HG03378 (cell line): ENCODE results near the gene C12orf57.

ENCODE experiments used
- ATAC-seq: cut with Tn5 transposase; IDR thresholded peaks from one replicate; pipeline ENCODE4 v1.9.1; 2021; ENCODE audit warnings: mild to moderate bottlenecking, moderate library complexity; ENCODE audit not compliant: unreplicated experiment

Gene C12orf57

DNA sequence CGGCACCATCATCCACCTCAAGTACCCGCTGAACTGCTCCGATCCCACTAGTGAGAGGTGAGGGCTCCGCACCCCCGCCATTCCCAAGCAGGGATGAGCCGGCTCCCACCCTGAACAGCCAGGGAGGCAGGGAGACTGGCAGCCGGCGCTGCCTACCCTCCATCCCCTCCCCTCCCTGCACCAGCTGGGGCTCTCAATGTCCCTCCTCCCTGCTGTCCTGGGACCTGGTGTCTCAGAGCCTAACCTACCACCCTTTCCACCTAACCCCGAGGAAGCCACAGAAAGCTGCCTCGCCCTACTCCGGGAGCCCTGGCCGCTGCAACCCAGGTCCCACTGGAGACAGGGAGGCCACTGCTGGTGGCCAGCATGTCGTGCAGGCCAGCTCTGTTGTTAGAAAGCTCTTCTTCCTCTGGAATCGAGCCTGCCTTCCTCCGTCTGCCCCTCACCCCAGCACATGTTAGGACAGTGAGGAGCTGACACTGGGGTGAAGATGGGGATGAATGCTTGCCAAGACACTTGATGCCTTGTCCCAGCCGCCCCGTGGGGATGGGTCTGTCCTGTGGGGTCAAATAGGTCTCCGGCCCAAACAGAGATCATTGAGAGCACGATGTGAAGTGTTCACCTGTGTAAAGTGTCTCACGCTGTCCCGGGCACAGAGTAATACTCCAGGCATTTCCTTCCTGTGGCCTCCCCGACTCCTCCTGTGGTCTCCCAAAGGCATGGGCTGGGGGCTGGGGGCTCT lies 8.5 kb downstream of the C12orf57 start:
- no peak for ATAC-seq

DNA sequence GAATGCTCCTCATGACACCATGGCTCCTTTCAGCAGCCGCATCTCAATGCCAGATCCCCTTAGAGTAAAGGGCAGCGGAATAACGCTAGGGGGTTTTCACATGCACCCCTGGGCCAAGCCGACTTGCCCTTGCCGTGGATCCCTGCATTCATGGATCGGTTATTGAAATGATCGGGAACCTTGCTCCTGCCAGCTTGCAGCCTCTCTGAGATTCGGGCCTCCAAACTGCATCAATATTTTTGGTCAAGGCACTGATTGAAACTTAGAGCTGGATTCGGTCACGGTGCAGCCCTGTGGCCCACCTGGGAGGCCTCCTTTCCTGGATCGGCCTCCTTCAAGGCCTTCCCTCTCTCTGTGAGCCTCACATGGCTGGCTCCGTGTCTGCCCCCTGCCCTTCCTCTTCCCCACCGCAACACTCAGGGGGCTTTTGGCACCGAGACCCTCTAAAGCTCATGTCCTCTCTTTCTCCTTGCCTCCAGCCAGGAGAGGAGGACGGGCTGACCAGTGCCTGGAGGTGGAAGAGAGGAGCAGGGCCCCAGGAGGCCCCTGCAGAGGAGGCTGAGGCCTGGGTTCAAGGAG lies 9.1 kb downstream of the C12orf57 start:
- no peak for ATAC-seq

DNA sequence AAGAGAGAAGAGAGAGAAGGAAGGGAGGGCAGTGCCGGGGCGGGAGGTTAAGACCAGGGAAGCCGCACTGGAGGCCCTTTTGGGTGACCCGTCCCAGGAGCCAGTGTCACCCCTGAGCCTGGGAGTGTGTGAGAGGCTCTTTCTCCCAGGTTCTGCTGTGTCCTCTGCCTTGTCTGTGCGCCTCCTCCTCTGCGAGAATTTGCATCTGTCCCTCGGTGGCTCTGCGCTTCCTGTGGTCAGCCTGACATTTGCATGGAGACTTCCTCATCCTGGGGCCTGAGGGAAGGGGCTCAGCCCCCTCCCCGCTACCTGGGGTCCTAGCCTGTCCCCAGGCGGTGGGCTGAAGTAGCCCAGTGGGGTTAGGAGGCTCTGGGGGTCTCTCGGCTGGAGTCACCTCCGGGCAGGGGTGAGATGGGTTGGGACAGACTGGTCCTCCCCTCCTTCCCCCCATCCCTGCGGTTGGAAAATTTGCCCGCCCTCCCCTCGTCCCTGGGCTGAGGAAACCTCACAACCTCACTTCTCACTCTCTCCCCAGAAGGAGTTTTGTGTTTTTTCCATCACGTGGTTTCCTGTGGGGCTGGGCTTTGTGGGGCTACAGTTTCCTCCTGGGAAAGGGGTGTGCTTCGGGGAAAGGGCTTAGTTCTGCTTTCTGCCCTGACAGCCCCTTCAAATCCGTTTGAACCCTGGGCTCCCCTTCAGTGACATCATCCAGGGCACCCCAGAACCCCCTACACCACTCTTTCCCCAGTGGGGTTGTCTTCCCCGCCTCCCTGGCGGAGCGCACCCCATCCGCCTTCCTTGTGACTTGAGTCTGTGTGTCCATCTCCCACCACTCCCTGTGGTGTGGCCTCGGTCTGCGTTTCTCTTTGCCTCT lies 9.9 kb downstream of the C12orf57 start:
- ATAC-seq: peak; percentile 40

DNA sequence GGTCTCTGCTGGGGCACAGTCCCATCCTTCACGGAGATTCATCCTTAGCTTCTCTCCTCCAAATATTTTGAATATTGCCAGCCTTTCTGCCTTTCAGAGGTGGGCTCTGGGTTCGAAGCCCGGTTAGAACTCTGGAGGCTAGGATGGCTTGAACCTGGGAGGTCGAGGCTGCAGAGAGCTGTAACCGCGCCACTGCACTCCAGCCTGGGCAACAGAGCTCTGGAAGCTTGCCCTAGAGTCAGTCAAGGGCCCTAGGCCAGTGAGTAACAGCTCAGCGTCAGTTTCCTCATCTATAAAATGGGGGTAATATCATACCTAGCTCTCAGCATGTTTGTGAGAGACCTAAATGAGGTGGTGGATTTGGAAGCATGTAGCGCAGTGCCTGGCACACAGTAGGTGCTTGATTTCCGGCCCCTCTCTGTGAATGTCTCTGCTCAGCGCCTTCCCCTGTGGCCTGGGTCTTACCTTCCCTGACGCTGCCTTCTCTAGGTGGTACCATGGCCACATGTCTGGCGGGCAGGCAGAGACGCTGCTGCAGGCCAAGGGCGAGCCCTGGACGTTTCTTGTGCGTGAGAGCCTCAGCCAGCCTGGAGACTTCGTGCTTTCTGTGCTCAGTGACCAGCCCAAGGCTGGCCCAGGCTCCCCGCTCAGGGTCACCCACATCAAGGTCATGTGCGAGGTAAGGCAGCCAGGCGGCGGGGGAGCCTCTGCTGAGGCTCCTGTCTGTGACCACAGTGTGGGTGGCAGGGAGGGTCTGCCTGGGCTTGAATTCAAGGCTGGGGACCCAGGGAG lies 10.7 kb downstream of the C12orf57 start:
- no peak for ATAC-seq

DNA sequence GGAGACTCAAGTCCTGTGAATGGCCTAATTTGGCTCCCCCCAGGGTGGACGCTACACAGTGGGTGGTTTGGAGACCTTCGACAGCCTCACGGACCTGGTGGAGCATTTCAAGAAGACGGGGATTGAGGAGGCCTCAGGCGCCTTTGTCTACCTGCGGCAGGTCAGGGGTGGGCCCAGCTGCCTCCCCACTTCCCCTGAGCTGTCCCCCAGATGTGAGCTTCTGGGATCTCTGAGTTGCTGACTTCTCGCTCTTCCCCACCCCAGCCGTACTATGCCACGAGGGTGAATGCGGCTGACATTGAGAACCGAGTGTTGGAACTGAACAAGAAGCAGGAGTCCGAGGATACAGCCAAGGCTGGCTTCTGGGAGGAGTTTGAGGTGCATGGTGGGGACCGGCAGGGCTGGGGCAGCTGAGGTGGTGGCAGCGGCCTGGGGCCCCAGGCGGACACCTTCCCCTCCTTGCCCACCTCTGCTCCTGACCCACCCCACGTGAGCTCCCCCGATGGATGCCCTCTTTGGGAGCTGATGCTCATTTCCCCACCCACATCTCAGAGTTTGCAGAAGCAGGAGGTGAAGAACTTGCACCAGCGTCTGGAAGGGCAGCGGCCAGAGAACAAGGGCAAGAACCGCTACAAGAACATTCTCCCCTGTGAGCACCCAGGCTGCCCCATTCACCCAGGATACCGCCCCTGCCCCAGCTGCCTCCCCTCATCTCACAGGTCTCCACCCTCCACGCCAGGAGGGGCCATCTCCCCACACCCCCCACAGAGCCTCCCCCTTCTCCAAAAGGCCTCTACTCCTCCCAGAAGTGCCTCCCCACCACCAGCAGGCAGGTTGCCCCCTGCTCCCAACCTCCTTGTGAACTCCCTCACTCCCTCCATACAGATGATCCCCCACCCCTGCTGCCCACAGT lies 11.5 kb downstream of the C12orf57 start:
- ATAC-seq: no peak

DNA sequence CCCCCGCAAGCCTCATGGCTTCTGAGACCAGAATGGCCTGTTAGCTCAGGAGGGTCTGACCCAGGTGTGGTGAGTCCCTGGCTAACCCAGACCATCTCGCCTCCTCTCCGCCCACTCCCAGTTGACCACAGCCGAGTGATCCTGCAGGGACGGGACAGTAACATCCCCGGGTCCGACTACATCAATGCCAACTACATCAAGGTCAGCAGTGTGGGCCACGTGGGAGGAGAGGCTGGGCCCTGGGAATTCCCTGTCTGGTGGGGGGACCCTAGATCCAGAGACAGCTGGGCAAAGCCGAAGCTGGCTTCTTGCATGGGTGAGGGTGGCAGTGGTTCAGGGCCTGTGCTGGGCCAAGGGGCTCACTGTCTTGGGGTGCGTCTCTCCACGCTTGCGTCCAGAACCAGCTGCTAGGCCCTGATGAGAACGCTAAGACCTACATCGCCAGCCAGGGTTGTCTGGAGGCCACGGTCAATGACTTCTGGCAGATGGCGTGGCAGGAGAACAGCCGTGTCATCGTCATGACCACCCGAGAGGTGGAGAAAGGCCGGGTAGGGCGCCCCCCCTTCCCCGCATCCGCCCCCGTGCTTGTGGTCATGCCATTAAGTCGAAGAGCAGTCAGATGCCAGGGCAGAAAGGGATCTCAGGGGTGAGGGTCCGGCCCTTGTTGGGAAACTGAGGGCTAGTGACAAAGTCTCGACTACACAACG lies 12.4 kb downstream of the C12orf57 start:
- no peak for ATAC-seq

DNA sequence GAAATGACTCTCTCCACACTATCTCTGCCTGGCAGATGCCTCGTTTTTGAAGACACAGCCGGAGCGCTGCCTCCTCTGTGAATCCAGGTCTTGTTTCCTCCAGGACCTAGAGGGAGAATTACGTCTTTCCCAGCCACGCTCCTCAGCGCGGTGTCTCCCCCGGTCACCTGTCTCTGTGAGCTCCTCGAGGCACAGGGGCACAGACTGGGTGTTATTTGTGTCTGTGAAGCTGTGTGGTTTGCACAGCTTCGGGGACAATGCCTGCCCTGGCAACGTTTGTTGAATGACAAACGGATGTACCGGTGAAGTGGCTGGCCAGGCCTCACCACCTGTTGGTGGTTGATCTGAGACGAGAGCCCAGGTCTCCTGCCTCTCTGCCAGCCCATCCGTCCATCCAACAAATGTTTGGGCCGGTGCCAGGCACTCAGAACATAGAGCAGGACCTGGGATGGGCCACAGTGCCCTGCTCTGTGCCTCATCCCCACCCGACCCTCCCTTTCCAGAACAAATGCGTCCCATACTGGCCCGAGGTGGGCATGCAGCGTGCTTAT lies 13.4 kb downstream of the C12orf57 start:
- ATAC-seq: no peak

DNA sequence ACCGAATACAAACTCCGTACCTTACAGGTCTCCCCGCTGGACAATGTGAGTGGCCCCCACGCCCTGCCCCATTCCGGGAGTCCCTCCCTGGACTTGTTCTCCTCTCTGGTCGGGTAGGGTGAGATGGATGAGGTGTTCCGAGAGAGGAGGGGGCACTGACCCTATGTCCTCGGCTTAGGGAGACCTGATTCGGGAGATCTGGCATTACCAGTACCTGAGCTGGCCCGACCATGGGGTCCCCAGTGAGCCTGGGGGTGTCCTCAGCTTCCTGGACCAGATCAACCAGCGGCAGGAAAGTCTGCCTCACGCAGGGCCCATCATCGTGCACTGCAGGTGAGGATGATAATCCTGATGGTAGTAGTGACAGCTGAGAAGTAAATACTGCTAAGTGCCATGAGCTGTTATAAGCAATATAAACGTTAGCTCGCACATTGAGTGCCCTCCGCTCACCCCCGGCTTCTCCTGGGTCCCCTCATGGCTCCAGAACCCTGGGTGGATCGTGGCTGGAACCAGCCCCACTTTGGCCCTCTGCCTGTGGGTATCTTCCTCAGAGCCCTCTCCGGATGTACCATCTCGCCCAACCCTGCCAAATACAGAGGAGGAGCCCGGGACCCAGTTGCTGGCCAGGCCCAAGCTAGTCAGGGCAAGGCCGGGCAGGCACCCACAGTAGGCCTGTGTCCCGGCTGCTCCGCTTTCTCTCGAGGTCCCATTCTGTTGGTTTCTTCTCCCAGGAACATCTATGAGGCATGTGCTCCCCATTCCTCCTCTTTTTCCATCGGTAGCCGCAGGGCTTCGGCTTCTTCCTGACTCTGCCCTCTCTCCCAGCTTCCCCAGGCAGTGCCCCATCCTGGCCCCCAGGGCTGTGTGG lies 14.2 kb downstream of the C12orf57 start:
- no peak for ATAC-seq

DNA sequence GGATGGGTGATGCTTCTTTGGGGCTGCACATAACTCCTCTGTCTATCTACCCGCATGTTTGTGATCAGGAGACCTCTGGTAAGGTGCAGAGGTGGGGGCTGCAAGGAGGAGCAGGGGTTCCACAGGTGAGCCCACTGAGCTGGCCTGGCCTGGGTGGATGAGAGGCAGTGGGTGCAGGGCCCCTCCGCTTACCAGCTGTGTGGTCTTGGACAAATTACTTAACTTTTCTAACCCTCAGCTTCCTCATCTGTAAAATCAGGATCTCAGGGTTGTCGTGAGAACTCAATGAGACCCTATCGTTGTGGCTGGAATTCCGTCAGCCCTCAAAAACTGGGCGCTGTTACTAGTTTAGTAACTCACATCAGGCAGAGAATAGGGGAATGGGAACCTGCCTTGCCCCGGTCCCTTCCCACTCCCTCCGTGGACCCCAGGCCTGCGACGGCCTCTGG lies 14.8 kb downstream of the C12orf57 start:
- no peak for ATAC-seq

DNA sequence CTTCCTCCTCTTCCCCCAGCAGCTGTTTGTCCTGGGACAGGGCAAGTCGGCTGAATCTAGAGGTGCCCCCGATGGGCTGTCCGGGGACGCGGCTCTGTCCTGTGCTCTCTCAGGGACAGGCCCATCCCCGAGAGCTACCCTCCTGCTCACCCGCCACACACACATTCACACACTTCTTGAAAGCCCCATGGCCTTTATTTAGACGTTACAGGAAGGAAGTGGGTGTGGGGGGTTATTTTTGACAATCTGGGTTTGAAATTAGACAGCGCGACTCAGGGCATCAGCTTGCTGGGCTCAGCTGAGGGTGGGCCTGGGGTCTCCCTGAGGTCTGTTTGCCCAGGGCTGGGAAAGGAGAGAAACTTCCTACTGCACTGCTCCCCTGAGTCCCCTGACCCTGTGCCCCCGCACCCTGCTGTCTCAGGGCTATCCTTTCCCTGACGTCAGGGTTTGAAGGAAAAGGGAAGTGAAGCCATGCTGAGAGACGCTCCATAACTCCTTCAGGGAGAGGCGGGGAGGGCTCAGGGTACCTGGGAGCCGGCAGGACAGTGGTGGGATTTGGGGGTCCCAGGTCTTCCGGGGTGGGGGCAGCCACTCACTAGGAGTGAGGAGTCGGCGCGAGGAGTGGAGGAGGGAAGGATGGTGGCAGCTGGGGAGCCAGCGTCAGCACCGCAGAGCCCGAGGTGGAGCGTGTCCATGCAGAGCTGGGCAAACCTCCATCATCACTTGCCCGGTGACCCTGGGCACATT lies 15.4 kb downstream of the C12orf57 start:
- peak; percentile 43 for ATAC-seq

DNA sequence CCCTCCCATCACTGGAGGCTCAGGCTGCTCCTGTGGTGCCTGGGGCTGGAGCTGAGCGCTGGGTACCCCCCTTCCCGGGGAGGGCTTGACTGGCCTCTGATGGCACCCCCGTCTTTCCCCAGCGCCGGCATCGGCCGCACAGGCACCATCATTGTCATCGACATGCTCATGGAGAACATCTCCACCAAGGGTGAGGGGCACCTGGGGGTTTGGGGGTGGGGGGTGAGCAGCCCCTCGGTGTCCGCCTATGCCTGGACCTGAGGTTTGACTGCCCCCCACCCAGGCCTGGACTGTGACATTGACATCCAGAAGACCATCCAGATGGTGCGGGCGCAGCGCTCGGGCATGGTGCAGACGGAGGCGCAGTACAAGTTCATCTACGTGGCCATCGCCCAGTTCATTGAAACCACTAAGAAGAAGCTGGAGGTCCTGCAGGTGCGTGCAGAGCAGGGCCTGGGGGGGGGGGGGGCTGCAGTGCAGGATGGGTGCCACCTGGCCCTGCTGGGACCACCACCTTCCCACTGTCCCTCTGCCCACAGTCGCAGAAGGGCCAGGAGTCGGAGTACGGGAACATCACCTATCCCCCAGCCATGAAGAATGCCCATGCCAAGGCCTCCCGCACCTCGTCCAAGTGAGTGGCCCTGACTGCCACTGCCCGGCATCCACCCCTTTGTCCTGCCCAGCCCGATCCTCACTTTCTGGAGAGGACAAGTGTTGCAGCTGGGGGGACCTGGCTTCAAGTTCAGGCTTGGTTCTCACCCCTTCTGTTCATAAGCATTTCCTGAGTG lies 16.2 kb downstream of the C12orf57 start:
- no peak for ATAC-seq

DNA sequence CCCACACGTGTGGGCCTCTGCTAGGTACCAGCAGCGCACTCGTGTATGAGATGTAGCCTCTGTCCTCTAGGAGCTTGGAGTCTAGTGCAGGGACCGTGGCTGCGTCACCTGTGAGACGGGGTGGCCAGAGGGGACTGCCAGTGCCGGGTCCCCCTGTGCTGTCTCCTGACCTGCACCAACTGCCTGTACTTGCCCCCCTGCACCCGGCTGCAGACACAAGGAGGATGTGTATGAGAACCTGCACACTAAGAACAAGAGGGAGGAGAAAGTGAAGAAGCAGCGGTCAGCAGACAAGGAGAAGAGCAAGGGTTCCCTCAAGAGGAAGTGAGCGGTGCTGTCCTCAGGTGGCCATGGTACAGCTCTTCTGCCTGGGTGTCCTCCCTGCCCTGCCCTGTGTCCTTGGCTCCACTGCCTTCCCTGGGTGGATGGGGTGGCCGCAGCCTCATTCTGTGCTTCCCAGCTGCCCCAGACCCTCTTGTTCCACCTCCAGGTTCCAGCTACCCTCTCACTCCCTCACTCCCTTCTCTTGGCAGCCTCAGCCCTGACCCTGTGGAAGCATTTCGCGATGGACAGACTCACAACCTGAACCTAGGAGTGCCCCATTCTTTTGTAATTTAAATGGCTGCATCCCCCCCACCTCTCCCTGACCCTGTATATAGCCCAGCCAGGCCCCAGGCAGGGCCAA lies 16.9 kb downstream of the C12orf57 start:
- no peak for ATAC-seq

DNA sequence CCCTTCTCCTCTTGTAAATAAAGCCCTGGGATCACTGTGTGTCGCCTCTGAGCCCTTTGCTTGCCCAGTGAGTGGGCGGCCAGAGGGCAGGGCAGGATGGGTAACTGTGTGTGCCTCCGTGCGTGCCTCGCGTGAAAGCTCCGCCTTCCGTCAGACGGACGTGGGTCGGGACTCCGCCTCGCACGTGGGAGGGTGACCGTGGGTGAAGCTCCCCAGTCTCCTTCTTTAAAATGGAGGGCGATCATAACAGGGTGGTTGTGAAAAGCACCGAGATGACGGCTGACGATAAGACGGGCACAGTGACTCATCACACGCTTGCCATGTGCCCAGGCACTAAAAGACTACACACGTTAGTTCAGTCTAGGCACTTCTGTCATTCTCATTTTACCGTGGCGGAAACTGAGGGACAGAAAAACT lies 17.5 kb downstream of the C12orf57 start:
- ATAC-seq: no peak

DNA sequence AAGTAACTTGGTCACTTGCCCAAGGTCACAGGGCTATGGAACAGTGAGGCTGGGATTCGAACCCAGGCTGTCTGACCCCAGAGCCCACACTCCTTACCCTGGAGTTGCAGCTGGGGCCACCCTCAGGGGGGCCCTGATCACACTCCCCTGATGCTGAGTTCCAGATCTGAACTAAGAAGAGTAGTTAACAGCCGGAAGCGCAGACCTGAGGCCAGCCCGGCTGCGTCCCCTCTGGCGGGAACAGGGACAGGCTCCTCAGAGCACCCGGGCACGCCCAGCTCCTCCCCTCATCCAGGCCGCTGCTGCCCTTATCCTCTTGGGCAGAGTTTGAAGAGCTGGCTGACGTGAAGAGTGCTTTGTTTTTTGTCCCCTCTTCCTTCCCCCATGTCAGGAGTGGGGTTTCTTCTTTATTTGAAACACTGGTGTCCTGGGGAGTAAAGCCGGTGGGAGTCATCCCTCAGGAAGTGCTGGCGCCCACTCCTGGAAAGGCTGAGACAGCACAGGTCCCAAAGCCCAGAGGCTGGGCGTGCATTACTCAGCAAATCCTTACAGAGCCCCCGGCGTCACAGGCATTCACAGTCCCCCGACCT lies 18.0 kb downstream of the C12orf57 start:
- no peak for ATAC-seq

DNA sequence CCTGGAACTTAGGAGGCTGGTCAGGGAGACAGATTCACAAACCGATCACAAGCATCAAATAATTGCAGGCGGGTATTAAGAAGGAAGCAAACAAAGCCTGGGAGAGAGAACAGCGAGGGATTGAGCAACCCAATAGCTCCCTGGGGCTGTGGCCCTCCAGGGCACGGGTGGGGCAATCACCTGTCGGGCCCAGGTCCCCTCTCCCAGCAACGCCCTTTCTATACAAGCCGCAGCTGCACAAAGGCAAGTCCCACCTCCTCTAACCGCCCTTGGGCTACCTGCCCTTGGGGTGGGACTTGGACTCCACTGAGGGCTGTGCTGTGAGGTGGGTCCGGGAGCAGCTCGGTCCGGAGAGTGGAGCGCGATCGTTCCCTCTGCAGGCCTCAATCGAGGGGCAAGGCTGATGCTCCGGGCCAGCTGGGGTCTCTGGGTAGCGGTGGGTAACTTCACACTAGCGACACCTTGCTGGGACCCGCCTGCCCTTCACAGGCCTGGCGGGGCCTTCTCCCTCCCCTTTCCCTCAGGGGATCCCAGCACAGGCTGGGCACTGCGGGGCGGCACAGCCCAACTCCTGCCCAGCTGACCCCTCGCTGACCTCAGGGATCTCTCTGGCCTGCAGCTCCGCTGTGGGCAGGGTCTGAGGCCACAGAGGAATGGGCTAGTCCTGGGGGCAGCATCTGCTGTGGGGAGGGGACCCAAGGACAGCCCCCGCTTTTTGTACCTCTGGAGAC lies 18.6 kb downstream of the C12orf57 start:
- ATAC-seq: no peak
